ENCODE results near the gene TNFSF9. TPM values are rescaled to one million over a fixed set of nuclear protein-coding genes. Genes with fewer than 3 reads are reported as not detected.
"Not testable (repeated sequence)": the region's sequence is repeated elsewhere in the genome, so short reads cannot be mapped to it uniquely, and the experiment has no call there.

TNFSF9 gene
- total RNA-seq, 2 experiments from 2014 or later = 1.5 to 1.8 TPM

GRCh38 chr19:6564393-6564792, 33.6 kb downstream of the TNFSF9 start:
- Histone ChIP-seq H3K9me3 (ENCODE audit: control insufficient read depth in 1 of 2, insufficient read depth in 1 of 2, low read length in 2 of 2) (peaks cover 0 to 5% of the 10 kb centered on the region in 2 experiments), H3K27ac (ENCODE audit: low read depth in 1 of 2, low read length in 2 of 2) (no peak overlapping the region), H3K4me3 (ENCODE audit: low read length) (no peak overlapping the region), H3K36me3 (ENCODE audit: insufficient read depth, low read length) (no peaks in the 10 kb centered on the region), H3K4me1 (ENCODE audit: insufficient read depth, low read length) (no peaks in the 10 kb centered on the region), H3K27me3 (ENCODE audit: control insufficient read depth in 1 of 2, insufficient read depth in 2 of 2, low read length in 2 of 2) (peaks cover 0 to 4% of the 10 kb centered on the region in 2 experiments)
- peaks cover 28% of the 10 kb centered on the region for H3K27me3 Mint-ChIP-seq
- peaks cover 6% of the 10 kb centered on the region for H3K9me3 Mint-ChIP-seq
- H3K4me1 Mint-ChIP-seq (ENCODE audit: low read depth) = no peaks in the 10 kb centered on the region
- DNase-seq (peak in 3 of 14 experiments; percentile 19 to 37 (median 35)), ATAC-seq (ENCODE audit: poor library complexity) (no peak)
- POLR2A ChIA-PET = no interaction called here
- intact Hi-C loops (cut with DNase I, micrococcal nuclease) = no loop called here
- TF ChIP-seq CTCF (IDR thresholded peaks at IDR 0.05) = no peak
- CTCF ChIA-PET = no interaction called here
- H3K36me3 Mint-ChIP-seq (ENCODE audit: low read depth) = no peaks in the 10 kb centered on the region
- H3K27ac Mint-ChIP-seq = no peak overlapping the region
- H3K4me3 Mint-ChIP-seq = no peak overlapping the region

- H3K9me3 ChIP-seq (ENCODE audit: control insufficient read depth in 1 of 2, insufficient read depth in 1 of 2, low read length in 2 of 2); H3K4me1 Mint-ChIP-seq (ENCODE audit: low read depth); H3K4me3 Mint-ChIP-seq; intact Hi-C loops (cut with DNase I, micrococcal nuclease); H3K4me1 ChIP-seq (ENCODE audit: insufficient read depth, low read length); DNase-seq; H3K36me3 Mint-ChIP-seq (ENCODE audit: low read depth); H3K4me3 ChIP-seq (ENCODE audit: low read length); POLR2A ChIA-PET; H3K27ac Mint-ChIP-seq; H3K27ac ChIP-seq (ENCODE audit: low read depth in 1 of 2, low read length in 2 of 2); CTCF ChIA-PET; ATAC-seq (ENCODE audit: poor library complexity); H3K36me3 ChIP-seq (ENCODE audit: insufficient read depth, low read length); H3K9me3 Mint-ChIP-seq: not testable (repeated sequence)
- H3K27me3 ChIP-seq (ENCODE audit: control insufficient read depth in 1 of 2, insufficient read depth in 2 of 2, low read length in 2 of 2) = peaks cover 7 to 14% of the 10 kb centered on the region in 2 experiments
- H3K27me3 Mint-ChIP-seq = peaks cover 43% of the 10 kb centered on the region
These were observed 35.9 kb downstream of the TNFSF9 start for GRCh38 chr19:6566727-6567126.

- intact Hi-C loops (cut with DNase I, micrococcal nuclease) = no loop called here
- ATAC-seq (ENCODE audit: poor library complexity) (no peak), DNase-seq (no peak)
- POLR2A ChIA-PET = no interaction called here
- TF ChIP-seq CTCF (IDR thresholded peaks at IDR 0.05) = no peak
- Mint-ChIP-seq H3K4me3 (no peak overlapping the region), H3K27ac (no peak overlapping the region), H3K27me3 (peaks cover 43% of the 10 kb centered on the region), H3K4me1 (ENCODE audit: low read depth) (no peaks in the 10 kb centered on the region), H3K9me3 (peaks cover 6% of the 10 kb centered on the region), H3K36me3 (ENCODE audit: low read depth) (no peaks in the 10 kb centered on the region)
- Histone ChIP-seq H3K36me3 (ENCODE audit: insufficient read depth, low read length) (no peaks in the 10 kb centered on the region), H3K4me1 (ENCODE audit: insufficient read depth, low read length) (no peaks in the 10 kb centered on the region), H3K27ac (ENCODE audit: low read depth in 1 of 2, low read length in 2 of 2) (no peak overlapping the region), H3K27me3 (ENCODE audit: control insufficient read depth in 1 of 2, insufficient read depth in 2 of 2, low read length in 2 of 2) (peaks cover 14 to 23% of the 10 kb centered on the region in 2 experiments), H3K9me3 (ENCODE audit: control insufficient read depth in 1 of 2, insufficient read depth in 1 of 2, low read length in 2 of 2) (peaks cover 9% of the 10 kb centered on the region in 2 experiments), H3K4me3 (ENCODE audit: low read length) (no peak overlapping the region)
- CTCF ChIA-PET = no interaction called here
These were observed 37.2 kb downstream of the TNFSF9 start for GRCh38 chr19:6568010-6568526.

- H3K36me3 Mint-ChIP-seq (ENCODE audit: low read depth) = no peaks in the 10 kb centered on the region
- no peak for TF ChIP-seq CTCF (IDR thresholded peaks at IDR 0.05)
- no peak overlapping the region for H3K27ac Mint-ChIP-seq
- ATAC-seq (ENCODE audit: poor library complexity) = no peak
- no peak for DNase-seq
- peaks cover 40% of the 10 kb centered on the region for H3K27me3 Mint-ChIP-seq
- Histone ChIP-seq H3K9me3 (ENCODE audit: control insufficient read depth in 1 of 2, insufficient read depth in 1 of 2, low read length in 2 of 2) (peaks cover 6 to 9% of the 10 kb centered on the region in 2 experiments), H3K36me3 (ENCODE audit: insufficient read depth, low read length) (no peaks in the 10 kb centered on the region), H3K4me3 (ENCODE audit: low read length) (no peak overlapping the region), H3K27ac (ENCODE audit: low read depth in 1 of 2, low read length in 2 of 2) (no peak overlapping the region), H3K4me1 (ENCODE audit: insufficient read depth, low read length) (no peaks in the 10 kb centered on the region), H3K27me3 (ENCODE audit: control insufficient read depth in 1 of 2, insufficient read depth in 2 of 2, low read length in 2 of 2) (peaks cover 14 to 23% of the 10 kb centered on the region in 2 experiments)
- H3K9me3 Mint-ChIP-seq = peaks cover 6% of the 10 kb centered on the region
- H3K4me1 Mint-ChIP-seq (ENCODE audit: low read depth) = no peaks in the 10 kb centered on the region
- intact Hi-C loops (cut with DNase I, micrococcal nuclease) = no loop called here
- H3K4me3 Mint-ChIP-seq = no peak overlapping the region
- CTCF ChIA-PET = no interaction called here
- POLR2A ChIA-PET = no interaction called here
These were observed 38.0 kb downstream of the TNFSF9 start for GRCh38 chr19:6568816-6569215.
